HEK293T (cell line): ENCODE results near the gene DAG1.

ENCODE experiments used
- BHLHE40 ChIP-seq: fragments of 450-650 bp; IDR thresholded peaks from 2 replicates; pipeline ENCODE4 v1.6.1; 2016; ENCODE audit warnings: mild to moderate bottlenecking, moderate library complexity, borderline replicate concordance
- CTBP1 ChIP-seq: fragments of 450-650 bp; IDR thresholded peaks from 2 replicates; pipeline ENCODE4 v1.6.1; 2016; ENCODE audit warnings: borderline replicate concordance
- ELF4 ChIP-seq: fragments of 450-650 bp; IDR thresholded peaks from 2 replicates; pipeline ENCODE4 v1.6.1; 2017; ENCODE audit warnings: antibody characterized with exemption
- FOXM1 ChIP-seq: fragments of 450-650 bp; IDR thresholded peaks from 2 replicates; pipeline ENCODE4 v1.6.1; 2017; ENCODE audit warnings: mild to moderate bottlenecking, borderline replicate concordance
- LEF1 ChIP-seq: fragments of 450-650 bp; IDR thresholded peaks from 2 replicates; pipeline ENCODE4 v1.6.1; 2017; ENCODE audit warnings: mild to moderate bottlenecking, borderline replicate concordance
- SP1 ChIP-seq: fragments of 450-650 bp; IDR thresholded peaks from 2 replicates; pipeline ENCODE4 v1.6.1; 2017
- TARDBP ChIP-seq: fragments of 450-650 bp; IDR thresholded peaks from 2 replicates; pipeline ENCODE4 v1.6.1; 2016
- ZNF384 ChIP-seq: fragments of 450-650 bp; IDR thresholded peaks from 2 replicates; pipeline ENCODE4 v1.6.1; 2016
- TF ChIP-seq, protein P1 (sequence below): fragments of 450-650 bp; IDR thresholded peaks from 2 replicates; pipeline ENCODE4 v1.6.1; 2016

DNA sequence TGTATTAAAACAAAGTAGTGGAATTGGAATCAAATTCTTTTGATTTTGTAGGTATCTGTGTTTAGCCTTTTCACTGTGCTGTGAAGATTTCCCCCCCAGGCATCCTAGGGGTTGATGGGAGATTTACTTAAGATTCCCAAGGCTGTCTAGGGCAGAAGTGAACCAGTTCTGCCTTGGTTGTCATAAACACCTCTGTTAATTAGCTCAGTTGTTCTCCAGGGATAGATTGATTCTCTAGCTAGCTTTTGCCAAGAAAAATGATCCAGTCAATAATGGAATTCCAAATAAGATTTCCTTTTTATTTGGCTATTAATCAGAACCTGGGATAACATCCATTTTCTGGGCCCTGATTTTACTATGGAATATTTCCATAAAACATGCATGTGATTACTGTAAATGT lies 12.7 kb downstream of the DAG1 start:
- no peak for TF ChIP-seq LEF1
- no peak for TF ChIP-seq CTBP1
- TF ChIP-seq, protein P1, sequence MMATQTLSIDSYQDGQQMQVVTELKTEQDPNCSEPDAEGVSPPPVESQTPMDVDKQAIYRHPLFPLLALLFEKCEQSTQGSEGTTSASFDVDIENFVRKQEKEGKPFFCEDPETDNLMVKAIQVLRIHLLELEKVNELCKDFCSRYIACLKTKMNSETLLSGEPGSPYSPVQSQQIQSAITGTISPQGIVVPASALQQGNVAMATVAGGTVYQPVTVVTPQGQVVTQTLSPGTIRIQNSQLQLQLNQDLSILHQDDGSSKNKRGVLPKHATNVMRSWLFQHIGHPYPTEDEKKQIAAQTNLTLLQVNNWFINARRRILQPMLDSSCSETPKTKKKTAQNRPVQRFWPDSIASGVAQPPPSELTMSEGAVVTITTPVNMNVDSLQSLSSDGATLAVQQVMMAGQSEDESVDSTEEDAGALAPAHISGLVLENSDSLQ = no peak
- TF ChIP-seq TARDBP = no peak
- no peak for TF ChIP-seq SP1
- no peak for TF ChIP-seq ZNF384
- no peak for TF ChIP-seq FOXM1
- TF ChIP-seq ELF4 = no peak
- TF ChIP-seq BHLHE40 = no peak
